ENCODE results near the gene AATK. TPM values are rescaled to one million over a fixed set of nuclear protein-coding genes. Genes with fewer than 3 reads are reported as not detected.
A peak's percentile ranks its signal among the peaks of the same experiment; 100 is the strongest.

The AATK gene
- total and polyA plus RNA-seq, 2 of the 13 experiments (the other 11 are each of a cell fraction or from before 2014, with no cell fraction given): 2.9 to 8.4 TPM

GRCh38 chr17:81142301-81143199, 23.5 kb downstream of the AATK start (continued):
- TF ChIP-seq NR2F2 (IDR thresholded peaks at IDR 0.05; ENCODE audit: borderline replicate concordance, low read depth): no peak; the same call in 1 of the 2 replicates
- 0 out of 2 replicates have a peak, but pooled peaks have one; percentile 31 for TF ChIP-seq ZKSCAN8 (CRISPR knock-in tag; IDR thresholded peaks at IDR 0.05; ENCODE audit: borderline replicate concordance)
- no peak for TF ChIP-seq TBP (CRISPR knock-in tag; IDR thresholded peaks at IDR 0.05)
- no peak for TF ChIP-seq NKX3-1 (CRISPR knock-in tag; IDR thresholded peaks at IDR 0.05)
- TF ChIP-seq GATAD1 (CRISPR knock-in tag; IDR thresholded peaks at IDR 0.05): no peak
- TF ChIP-seq ZNF629 (CRISPR knock-in tag; conservative IDR thresholded peaks at IDR 0.05): no peak
- TF ChIP-seq ATRX (CRISPR knock-in tag; IDR thresholded peaks at IDR 0.05; ENCODE audit: borderline replicate concordance): no peak
- TF ChIP-seq ARID2 (CRISPR knock-in tag; IDR thresholded peaks at IDR 0.05; ENCODE audit: borderline replicate concordance): no peak
- TF ChIP-seq RERE (CRISPR knock-in tag; IDR thresholded peaks at IDR 0.05; ENCODE audit: low read depth): no peak
- no peak for TF ChIP-seq NONO (IDR thresholded peaks at IDR 0.05)
- peak; percentile 71; the same call in 1 of the 2 replicates for TF ChIP-seq NONO (CRISPR knock-in tag; conservative IDR thresholded peaks at IDR 0.05)
- TF ChIP-seq ASH2L (IDR thresholded peaks at IDR 0.05; ENCODE audit: insufficient read length, low read depth, low read length): no peak
- 0 out of 2 replicates have a peak, but pooled peaks have one; percentile 34 for TF ChIP-seq YEATS4 (CRISPR knock-in tag; IDR thresholded peaks at IDR 0.05; ENCODE audit: borderline replicate concordance)
- TF ChIP-seq ZNF614 (CRISPR knock-in tag; IDR thresholded peaks at IDR 0.05; ENCODE audit: borderline replicate concordance): no peak
- TF ChIP-seq ZNF740 (CRISPR knock-in tag; IDR thresholded peaks at IDR 0.05): no peak
- TF ChIP-seq PHF21A (CRISPR knock-in tag; IDR thresholded peaks at IDR 0.05): no peak
- no peak for TF ChIP-seq SUZ12 (IDR thresholded peaks at IDR 0.05; ENCODE audit: low read depth, low read length)
- TF ChIP-seq ZNF773 (CRISPR knock-in tag; IDR thresholded peaks at IDR 0.05; ENCODE audit: borderline replicate concordance): no peak
- TF ChIP-seq IKZF1 (IDR thresholded peaks at IDR 0.05): no peak
- no peak for TF ChIP-seq EZH2 (conservative IDR thresholded peaks at IDR 0.05; ENCODE audit: low read depth, low read length)
- peak; percentile 36; the same call in 1 of the 2 replicates for TF ChIP-seq ZNF263 (CRISPR knock-in tag; IDR thresholded peaks at IDR 0.05)
- TF ChIP-seq ZNF780A (CRISPR knock-in tag; IDR thresholded peaks at IDR 0.05): no peak
- no peak; the same call in 1 of the 2 replicates for TF ChIP-seq ZNF547 (CRISPR knock-in tag; IDR thresholded peaks at IDR 0.05)
- TF ChIP-seq ZSCAN31 (CRISPR knock-in tag; IDR thresholded peaks at IDR 0.05; ENCODE audit: low read depth): no peak
- no peak for TF ChIP-seq MBD4 (IDR thresholded peaks at IDR 0.05; ENCODE audit: borderline replicate concordance, low read length)
- no peak for TF ChIP-seq KLF12 (CRISPR knock-in tag; IDR thresholded peaks at IDR 0.05; ENCODE audit: borderline replicate concordance)
- peak; percentile 45 for TF ChIP-seq XRCC5 (optimal IDR thresholded peaks at IDR 0.05; ENCODE audit: low read length)

Measured in HepG2 (cell line).